NCI-H774 (cell line): ENCODE data around the gene LGALS12.

ENCODE experiments used
- DNase-seq: peaks from one replicate; lab custom pipeline; 2025; lab: John Stamatoyannopoulos, UW

LGALS12 gene, protein sequence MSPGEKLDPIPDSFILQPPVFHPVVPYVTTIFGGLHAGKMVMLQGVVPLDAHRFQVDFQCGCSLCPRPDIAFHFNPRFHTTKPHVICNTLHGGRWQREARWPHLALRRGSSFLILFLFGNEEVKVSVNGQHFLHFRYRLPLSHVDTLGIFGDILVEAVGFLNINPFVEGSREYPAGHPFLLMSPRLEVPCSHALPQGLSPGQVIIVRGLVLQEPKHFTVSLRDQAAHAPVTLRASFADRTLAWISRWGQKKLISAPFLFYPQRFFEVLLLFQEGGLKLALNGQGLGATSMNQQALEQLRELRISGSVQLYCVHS

DNA sequence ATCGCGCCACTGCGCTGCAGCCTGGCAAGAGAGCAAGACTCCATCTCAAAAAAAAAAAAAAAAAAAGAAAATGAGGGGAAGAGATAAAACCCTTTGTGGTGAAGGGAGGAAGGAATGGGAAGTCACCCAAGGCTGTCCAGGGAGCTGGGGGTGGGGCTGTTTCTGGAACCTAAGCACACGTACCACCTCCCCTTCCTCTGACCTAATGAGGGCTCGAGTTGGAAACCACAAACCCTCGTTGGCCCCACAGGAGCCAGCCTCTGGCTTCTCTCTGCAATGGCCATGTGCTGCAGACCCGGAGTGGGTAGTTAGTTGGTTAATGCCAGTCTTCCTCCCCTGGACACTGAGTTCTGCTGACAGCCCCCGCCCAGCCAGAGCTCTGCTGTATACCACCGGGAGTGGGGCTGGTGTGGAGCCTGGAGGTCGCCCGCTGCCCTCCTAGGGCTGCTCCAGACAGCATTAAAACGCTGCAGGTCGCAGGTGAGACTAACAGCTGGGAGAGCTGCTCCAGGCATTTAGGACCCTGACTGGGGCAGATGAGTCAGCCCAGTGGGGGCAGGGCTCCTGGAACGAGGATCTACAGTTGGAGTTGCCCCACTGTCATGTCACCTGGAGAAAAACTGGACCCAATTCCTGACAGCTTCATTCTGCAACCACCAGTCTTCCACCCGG lies at the start of gene LGALS12:
TSS of gene LGALS12 (plus strand) at position 228 of the 672 bp plus-strand sequence. CDS start at position 603, 375 bp downstream.
- DNase-seq, result no peak

DNA sequence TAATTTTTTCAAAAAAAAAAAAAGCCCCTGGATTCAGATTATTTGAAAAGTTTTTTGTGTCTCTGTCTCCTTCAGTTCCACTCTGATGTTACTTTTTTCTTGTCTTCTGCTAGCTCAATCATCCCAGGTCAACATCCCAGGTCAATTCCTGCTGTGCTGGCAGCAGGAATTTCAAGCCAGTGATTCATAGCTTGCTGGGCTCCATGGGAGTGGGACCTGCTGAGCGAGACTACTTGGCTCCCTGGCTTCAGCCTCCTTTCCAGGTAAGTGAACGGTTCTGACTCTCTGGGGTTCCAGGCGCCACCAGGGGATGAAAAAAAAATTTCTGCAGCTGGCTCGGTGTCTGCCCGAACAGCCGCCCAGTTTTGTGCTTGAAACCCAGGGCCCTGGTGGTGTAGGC lies 46.3 kb upstream of the LGALS12 start:
- no peak for DNase-seq

DNA sequence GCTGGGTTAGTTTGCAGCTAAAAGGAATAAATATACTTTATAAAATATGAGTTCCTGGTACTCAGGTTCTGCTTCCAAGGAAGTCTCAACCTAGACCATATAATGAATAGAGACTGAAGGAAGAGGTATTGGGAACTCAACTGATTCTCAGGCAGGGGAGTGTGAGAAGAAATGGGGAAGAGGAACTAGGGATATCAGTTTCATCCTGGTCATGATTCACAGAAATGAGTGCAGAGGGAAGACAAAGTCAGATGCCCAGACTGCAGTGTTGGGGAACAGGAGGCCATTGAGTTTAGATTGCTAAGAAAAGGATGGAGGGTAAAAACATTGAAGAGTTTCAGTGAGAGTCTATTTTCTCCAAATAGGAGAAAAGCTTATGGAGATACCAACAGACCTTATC lies 43.7 kb upstream of the LGALS12 start:
- DNase-seq, result no peak

DNA sequence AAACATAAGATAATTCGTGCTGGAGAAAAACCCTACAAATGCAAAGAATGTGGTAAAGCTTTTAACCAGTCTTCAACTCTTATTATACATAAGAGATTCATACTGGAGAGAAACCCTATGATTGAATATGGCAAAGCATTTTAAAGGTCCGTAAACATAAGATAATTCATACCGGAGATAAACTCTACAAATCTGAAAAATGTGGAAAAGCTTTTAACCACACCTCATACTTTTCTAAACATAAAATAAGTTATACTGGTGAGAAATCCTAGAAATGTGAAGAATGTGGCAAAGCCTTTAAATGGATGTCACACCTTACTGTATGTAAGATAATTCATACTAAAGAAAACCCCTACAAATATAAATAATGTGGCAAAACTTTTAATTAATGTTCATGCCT lies 35.6 kb upstream of the LGALS12 start:
- DNase-seq, result no peak

DNA sequence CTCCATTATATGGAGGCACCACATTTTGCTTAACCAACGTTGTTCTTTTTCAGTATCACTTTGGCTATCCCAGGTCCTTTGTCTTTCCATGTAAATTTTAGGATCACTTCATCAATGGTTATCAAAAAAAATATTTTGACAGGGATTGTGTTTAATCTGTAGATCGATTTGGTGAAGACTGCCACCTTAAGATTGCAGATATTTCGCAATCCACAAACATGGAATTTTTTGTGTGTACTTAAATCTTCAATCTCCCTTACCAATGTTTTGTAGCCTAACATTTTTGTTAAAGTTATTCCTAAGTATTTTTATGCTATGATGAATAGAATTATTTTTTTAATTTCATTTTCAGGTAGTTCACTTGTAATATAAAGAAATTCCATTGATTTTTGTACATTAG lies 33.5 kb upstream of the LGALS12 start:
- DNase-seq, result no peak

DNA sequence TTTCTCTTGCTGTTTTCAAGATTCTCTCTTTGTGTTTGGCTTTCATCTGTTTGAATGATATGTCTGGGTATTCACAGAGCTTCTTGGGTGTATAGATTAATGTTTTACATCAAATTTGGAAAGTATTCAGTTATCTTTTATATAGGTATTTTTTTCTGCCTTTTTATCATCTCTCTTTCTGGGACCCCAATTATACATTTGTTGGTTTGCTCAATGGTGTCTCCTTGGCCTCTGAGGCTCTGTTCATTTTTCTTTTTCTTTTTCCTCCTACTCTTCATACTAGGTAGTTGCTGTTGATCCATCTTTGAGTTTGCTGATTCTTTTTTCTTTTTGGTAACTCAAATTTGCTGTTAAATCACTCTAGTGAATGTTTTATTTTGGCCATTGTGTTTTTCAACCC lies 29.3 kb upstream of the LGALS12 start:
- no peak for DNase-seq

DNA sequence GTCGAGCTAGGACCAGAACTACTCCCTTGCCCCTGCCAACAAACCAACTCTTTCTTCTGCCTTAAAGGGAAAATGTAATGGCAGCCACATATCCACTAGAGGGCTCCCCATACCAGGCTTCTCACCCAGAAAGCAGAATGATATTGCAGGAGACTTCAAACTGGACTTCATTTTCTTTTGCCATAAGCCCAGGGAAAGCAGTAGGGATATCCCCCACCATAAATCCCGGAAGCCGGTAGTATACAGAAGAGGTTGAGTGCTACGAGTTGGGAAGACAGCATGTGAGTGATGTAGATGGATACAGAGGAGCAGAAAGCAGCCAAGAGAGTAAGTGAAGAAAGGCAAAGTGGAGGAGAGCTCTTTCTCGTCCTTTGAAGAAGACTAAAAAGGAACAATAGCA lies 27.0 kb upstream of the LGALS12 start:
- DNase-seq, result peak; percentile 70

DNA sequence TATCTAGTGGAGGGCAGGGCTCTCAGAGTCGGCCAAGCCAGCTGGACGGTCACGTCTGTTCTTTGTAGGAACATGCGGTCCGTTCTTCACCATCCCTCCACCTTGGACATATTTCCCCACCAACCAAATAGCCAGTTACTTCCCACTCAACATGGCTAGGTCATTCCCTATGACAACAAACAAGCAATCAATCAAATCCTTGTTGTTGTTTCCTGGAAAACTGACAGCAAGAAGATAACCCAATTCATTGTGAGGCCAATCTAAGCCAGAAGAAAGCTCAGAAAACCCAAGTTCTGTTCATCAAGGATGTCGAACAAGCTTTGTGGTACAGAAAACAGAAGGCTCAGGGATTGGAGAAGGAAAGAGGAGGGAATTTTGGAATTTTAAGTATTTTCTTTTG lies 25.8 kb upstream of the LGALS12 start:
- no peak for DNase-seq

DNA sequence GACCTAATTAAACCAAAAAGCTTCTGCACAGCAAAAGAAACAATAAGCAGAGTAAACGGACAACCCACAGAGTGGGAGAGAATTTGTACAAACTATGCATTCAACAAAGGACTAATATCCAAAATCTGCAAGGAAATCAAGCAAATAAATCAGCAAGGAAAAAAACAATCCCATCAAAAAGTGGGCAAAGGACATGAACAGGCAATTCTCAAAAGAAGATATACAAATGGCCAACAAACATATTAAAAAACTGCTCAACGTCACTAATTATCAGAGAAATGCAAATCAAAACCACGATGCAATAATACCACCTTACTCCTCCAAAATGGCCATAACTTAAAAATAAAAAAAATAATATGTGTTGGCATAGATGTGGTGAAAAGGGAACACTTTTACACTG lies 20.1 kb upstream of the LGALS12 start:
- DNase-seq, result no peak

DNA sequence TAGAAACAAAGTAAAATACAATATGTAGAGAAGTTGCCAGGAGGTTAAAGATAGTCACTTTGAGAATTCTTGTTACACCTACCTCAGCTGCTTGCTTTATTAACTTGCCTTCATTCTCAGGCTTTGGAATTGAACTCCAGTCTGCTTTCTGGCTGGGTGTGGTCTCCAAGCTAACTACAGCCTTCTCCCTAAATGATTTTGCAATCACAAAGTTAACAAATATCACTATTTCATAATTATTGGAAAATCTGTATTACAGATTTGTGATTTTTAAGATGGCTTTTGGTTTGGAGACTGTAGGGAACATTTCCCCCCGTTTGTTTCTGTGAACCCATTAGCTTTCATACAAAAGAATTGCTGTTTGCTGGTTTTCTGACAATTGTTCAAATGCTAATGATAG lies 17.1 kb upstream of the LGALS12 start:
- no peak for DNase-seq

DNA sequence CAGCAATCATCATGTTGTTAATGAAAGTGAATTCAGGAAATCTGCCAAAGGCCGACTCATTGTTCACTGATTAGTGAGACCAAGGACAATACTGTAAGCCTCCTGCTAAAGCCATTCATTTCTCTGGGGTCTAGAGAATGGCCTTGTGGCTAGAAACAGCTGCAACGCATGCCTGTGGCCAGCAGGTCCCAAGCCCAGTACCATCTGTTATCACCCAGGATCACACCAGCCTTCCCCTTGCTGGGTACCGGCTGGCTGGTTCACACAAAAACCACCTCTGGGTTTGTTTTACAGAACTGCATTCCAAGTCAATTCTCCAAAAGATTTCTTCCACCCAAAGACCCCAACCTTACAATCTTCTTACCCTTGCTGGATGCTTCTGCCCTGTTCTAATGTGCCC lies 16.0 kb upstream of the LGALS12 start:
- no peak for DNase-seq

DNA sequence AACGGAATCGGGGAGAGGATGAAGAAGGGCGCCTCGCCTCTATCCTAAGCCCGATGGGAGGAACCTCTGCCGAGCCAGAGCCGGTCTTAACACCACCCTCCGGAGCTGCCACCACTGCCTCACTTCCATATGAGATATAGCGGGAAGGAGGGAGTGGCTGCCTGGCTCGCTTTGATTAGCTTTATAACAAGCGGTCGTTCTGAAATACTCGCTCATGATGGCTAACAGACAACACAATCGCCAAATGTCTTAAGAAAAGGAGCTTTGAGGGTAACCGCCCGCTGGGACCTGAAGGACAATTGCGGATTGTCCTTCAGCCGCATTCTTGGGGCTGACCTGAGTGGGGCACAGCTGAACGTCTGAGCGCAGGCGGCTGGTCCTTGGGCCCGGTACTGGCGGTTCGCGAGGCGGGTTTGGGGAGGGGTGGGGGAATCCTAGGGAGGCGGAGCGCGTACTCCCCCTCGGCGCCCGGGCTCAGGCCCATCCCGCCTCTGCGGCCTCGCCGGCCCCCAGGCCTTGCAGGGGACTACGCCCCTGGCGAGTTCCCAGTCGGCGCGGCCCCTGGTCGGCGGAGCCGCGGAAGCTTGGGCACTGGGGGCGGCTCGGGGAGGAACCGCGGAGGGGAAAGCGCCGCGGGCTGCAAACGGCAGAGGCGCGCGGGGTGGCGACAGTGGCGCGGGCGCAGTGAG lies 15.2 kb upstream of the LGALS12 start, which contains the start of gene PLAAT5:
TSS of gene PLAAT5 (minus strand) at position 617 of the 689 bp plus-strand sequence. CDS start at position 484, 133 bp downstream.
- DNase-seq, result no peak

DNA sequence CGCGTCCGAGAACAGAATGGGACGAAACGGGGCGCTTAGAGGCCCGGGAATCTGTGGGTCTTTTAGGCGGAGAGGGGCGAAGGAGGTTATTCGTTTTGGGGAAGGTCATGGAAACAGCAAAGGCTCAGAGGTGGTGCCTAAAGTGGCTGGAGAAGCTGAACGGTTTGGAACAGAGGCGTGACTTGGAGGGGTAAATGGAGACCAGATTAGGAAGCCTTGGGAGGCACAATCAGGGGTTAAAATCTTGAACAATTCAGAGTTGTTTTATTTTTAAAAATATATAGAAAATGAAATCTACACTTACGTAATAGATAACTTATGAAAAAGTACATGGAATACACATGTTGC lies 14.7 kb upstream of the LGALS12 start:
- DNase-seq, result no peak

DNA sequence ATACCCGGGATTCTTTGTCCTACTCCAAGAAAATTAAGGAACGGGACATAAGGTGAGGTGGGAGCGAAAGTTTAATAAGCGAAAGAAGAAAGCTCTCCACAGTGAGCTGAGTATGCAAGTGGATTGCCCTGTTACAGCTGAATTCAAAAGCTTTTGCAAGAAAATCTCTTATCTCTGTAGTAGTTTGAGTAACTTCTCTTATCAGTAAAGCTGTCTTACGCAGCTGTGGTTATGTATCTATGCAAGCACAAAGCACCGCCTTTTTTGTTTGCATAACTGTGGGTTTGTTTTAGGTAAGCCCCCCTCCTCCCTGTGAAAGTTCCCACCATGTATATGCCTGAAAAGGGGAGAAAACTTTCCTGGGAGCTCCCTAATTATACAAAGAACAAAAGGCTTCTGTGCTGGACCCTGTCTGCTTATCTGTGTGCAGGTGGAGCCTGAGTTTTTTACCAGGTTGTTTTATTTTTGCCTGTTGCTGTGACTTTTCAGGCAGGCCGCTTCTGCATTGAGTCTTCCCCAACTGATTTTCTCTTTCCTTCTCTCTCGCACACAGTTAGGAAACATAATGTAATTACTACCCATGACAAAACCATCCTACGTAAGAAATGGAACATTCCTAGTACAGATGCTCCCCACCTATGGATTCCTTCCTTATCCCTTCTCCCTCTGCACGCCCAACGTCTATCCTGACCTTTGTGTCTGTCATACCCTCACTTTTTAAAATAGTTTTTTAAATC lies 14.1 kb upstream of the LGALS12 start:
- no peak for DNase-seq

DNA sequence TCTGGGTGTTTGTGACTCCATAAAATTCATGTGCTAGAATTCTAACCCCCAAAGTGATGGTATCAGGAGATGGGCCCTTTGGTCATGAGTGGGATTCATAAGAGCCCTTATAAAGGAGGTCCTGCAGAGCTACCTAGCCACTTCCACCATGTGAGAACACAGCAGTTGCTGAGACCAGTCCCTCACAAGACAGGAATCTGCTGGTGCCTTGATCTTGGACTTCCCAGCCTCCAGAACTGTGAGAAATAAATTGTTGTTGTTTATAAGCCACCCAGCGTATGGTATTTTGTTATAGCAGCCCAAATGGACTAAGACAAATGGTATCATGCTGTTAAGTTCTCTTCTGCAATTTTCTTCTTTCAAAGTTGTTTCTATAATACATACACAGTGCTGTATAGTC lies 13.4 kb upstream of the LGALS12 start:
- no peak for DNase-seq

DNA sequence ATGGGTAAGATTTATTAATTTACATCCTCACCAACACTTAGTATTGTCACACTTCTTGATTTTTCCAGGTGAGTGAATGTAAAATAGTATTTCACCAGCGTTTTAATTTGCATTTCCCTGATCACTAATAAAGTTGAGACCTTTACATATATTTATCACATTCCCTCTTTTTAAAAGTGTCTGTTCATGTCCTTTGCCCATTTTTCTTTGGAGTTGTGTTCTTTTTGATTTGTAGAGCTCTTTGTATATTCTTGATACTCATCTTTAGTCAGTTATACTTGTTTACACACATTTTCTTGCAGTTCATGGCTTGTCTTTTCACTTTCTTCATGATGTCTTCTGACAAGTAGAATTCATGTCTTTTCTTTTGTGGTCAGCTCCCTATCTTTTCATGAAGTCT lies 12.8 kb upstream of the LGALS12 start:
- DNase-seq, result no peak

DNA sequence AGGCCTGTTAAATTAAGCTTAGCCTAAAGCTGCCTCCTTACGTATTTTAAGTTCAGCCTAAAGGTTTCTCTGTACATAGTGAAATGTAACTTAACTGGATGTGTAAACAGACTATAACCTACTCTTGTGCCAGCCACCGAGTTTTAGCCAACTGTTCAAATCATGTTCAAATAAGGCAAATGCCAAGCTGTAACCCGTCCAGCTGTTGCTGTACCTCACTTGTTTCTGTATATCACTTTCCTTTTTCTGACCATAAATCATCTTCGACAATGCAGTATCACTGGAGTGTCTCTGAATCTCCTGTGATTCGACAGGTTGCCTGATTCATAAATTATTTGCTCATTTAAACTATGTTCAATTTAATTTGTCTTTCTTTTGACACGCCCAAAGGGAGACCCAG lies 10.9 kb upstream of the LGALS12 start:
- DNase-seq, result no peak

DNA sequence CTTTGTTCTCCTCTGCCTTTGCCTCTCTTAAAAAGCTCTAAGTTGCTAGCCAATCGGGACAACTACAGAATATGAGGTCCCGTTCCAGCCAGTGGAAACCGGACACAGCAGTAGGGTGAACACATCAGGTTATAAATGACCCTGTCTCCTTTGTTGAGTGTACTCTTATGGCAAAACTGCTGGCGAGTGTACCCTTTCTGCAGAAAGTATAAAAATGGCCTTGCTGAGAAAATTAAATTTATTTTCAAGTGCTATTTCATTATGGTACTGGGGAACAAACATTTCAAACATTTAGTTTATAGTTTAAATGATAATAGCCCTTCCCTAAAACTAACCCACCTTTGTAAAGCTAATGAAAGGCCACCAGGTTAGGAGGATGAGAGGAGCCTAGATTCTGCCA lies 6.0 kb upstream of the LGALS12 start:
- no peak for DNase-seq

DNA sequence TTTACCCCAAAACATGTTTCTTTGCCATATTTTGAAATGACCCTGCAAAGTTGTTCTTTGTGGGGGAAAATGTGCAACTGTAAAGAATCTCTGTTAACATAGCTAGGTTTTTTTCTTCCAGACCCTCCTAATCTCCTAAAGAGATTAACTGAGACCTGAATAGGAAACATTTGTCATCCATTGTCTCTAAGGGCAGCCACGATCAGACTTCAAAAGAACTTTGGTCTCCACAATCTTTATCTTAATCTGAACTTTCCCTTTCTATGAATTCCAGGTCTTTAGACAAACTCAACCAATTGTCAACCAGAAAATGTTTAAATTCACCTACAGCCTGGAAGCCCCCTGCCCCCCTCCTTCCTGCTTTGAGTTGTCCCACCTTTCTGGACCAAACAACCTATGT lies 4.6 kb upstream of the LGALS12 start:
- DNase-seq, result no peak

DNA sequence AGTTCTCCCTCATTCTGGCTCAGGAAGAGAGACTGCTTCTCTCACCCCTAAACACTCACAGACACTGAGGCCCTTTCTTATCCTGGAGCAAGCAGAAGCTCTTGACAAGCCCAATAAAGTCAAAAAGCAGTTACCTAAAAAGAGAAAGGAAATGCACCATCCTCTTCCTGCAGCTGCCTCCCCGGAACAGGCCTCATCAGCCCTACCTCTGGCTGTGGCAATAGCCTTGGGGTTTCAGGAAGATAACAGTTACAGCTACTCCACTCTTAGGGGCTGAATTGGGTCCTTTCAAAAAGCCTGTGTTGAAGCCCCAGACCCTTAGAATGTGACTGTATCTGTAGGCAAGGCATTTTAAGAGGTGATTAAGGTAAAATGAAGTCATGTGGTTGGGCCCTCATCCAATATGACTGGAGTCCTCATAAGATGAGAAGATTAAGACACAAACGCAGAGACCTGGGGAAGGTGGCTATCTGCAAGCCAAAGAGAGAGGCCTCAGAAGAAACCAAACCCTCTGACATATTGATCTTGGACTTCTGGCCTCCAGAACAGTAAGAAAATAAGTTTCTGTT lies 3.5 kb upstream of the LGALS12 start:
- no peak for DNase-seq

DNA sequence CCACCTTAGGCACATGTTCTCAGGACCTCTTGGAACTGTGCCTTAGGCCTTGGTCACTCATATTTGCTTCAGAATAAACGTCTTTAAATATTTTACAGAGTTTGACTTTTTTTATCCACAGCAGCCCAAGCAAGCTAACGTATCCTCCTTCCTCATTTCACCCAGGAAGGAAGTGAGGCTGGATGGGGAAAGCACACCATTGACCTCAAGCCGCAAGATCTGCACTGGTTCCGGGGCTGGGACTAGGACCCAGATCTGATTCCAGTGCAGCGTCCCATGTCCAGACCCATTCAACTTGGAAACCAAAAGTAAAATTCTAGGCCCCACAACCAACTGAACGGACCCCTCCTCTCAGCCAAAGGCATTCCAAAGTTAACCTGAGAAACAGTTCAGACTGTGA lies 2.4 kb upstream of the LGALS12 start:
- no peak for DNase-seq

DNA sequence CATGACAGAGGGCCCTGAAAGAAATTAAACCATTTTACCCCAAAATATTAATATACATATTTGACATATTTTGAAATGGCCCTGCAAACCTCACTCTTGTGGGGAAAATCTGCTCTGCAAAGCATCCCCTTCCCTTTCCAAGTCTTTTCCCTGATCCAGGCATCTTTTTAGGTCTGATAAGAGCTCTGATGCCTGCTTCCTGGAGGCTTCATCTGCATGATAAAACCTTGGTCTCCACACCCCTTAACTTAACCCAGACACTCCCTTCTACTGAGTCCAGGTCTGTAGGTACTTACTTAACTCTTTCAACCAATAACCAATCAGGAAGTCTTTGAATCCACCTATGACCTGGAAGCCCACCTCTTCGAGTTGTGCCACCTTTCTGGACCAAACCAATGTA lies 1.8 kb upstream of the LGALS12 start:
- DNase-seq, result no peak
